ENCODE results near the gene UTP25.
A peak's percentile ranks its signal among the peaks of the same experiment; 100 is the strongest.

UTP25 gene

DNA sequence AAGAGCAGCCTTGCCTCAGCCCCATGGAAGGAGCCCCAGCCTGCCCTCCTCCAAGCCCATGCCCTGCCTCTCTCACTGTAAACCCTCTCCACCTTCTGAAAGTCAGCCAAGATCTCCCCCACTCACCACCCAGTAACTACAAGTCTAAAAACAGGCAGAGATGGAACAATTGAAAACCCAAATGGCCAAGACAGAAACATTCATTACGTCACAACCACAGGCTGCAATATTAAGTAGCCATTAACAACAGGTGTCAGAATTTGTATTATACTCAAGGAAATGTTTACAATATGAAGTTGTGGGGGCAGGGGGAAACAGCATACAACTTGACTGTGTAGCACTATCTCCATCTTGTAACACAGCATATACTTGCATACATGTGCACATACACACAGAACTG lies 24.2 kb upstream of the UTP25 start:
- intact Hi-C loops (cut with DNase I): no loop called here
- no peak for DNase-seq

DNA sequence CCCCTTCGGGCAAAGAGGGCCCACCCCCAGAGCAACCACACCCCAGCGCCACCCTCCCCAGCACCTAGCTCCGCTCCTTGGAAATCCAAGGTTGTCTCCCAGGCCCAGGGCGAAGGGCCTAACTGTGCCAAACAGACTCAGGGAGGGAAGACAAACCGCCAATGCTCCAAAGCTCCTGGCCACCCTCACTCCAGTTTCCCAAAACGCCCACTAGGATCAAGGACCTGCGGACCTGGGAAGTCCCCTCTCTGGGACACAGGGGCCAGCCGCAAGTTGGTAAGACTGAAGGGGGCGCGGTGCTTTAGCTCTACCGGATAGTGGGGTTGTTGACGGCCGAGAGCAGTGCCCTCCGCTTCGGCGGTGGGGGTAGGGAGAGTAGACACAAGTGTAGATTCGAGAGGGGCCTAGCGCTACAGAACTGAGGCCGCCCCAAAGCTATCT lies 22.4 kb upstream of the UTP25 start:
- no peak for DNase-seq
- intact Hi-C loops (cut with DNase I): no loop called here

DNA sequence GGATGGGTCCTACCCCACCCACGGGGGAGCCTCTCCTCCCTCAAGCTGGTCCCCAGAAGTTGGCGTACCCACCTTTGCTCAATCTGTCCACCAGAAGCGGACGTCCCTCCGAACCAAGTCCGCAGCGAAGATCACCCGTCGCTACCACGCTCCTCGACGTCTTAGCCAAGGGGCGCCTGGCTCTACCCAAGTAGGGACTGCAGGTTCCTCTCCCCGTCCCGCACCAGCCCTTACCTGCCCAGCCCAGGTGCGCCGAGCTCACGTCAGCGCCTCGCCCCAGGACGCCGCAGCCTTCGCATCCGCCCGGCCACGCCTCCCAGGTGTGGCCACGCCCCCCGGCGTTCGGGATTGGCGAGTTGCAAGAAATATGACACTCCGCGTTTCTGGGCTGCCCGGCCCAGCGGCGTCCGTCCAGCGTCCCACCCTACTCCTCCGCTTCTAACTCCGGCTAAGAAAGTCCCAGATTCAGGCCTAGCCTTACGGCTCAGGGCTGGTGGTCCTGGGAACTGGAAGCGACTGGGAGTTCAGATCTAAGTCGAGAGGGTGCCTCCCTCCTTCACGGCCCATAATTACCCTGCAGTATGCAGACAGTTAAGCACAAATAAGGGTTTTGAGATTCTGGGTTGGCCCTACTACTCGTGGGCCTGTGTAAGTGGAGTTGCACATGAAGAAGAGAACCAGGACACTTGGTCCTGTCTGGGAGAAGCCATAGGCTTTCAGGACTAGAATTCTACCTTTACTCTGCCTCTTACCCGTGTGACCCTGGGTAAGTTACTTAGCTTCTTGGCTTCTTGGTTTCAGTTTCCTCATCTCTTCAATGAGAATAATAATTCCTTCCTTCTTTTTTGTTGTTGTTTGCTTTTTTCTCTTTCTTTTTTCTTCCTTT lies 21.7 kb upstream of the UTP25 start, which contains the start of gene IRF6:
TSS of gene IRF6 (minus strand) at position 268 of the 886 bp plus-strand sequence. CDS start 4,729 bp downstream, outside the sequence.
- intact Hi-C loops (cut with DNase I): no loop called here
- DNase-seq: peak in 26 of 42 donors; percentile 9 to 69 (median 32)

DNA sequence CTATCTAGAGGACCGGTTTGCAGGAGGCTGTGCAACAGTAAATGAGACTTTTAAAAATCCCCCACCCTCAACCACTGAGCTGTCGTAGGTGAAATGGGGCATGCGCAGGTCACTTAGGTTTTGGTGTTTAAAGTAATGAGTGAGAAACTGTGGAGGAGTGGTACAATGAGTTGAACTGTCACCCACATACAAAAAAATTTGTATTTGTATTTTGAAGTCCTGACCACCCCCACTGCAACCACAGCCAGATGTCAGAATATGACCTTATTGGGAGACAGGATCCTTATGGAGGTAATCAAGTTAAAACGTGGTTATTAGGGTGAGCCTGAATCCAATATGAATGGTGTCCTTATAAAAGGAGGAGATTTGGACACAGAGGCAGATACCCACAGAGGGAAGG lies 20.3 kb upstream of the UTP25 start:
- no peak for DNase-seq
- intact Hi-C loops (cut with DNase I): no loop called here

DNA sequence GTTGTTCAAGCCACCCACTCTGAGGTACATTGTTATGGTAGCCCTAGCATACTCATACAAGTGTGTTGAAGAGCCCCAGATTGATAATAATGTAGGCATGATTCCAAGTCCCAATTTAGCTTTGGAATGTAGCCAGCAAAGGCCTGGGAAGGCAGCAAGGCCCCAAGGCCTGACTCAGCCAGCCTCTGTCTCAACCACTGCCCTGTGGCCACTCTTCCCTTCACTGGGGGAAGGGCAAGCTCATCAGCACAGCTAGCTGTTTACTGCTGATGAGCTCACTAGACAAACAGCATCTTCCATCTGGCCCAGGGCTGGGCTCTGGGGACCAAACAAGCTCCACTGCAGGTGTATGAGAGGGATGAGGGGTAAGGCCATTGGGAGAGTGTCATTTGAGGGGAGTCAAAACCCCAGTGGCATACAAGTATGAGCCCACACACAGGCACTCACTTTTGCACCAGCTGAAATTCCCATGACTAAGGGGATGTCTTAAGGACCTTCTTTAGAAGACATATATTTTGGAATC lies 19.7 kb upstream of the UTP25 start:
- intact Hi-C loops (cut with DNase I): no loop called here
- DNase-seq: no peak

DNA sequence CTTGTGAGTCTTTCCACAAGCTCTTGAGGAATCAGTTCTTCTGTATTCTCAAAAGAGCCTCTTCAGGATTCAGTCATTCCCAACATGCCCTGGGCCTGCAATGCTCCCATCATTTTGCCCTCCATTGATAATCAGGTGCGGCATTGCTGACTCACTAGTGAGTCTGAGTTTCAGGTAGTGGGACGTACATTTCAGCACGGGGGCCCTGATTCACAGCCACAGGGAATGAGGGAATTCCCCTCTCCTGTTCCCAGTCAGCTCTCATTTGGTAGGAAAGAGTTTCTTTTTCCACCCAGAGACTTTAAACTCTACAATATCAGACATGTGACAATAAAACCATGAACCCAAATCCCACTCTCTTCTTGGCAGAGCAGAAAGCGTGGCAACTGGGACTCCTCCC lies 18.2 kb upstream of the UTP25 start:
- DNase-seq: no peak
- intact Hi-C loops (cut with DNase I): no loop called here

DNA sequence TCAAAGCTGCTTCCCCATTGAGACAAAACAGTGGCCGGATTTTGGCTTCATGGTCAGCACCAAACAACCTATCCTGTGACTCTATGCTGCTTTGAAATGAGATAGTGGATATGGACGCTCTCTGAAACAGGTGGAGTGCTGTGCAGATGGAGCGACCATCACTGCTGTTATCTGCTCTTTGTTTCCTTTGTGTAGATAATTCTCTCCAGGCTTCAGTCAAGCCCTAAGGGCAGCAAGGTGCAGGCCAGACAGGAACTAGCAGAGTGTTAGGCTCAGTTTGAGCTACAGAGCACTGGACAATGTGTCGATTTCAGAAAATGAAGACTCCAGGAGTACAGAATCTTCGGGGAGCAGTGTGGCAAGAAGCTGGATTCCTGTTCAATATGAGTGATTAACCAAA lies 17.0 kb upstream of the UTP25 start:
- no peak for DNase-seq

DNA sequence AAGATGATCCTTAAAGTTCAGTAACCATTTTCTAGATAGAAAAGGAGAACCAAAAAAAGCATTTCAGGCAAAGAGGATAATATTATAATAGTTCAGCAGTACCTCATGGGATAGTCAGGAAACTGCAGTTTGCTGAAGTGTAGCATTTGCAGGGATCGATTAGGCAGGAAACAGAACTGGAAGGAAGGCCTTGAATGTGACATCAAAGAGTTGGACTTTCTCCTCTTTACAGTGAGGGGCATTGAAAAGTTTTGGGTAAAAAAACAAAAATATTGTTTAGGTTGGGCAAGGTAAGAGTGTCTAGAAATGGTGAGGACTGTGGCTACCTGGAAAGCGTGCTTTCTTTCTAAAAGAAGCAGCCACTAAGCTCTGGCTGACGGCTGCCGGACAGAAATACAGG lies 13.9 kb upstream of the UTP25 start:
- intact Hi-C loops (cut with DNase I): no loop called here
- DNase-seq: no peak

More for the DNA sequence above, 17.0 kb upstream of the UTP25 start:
- intact Hi-C loops (cut with DNase I): no loop called here

DNA sequence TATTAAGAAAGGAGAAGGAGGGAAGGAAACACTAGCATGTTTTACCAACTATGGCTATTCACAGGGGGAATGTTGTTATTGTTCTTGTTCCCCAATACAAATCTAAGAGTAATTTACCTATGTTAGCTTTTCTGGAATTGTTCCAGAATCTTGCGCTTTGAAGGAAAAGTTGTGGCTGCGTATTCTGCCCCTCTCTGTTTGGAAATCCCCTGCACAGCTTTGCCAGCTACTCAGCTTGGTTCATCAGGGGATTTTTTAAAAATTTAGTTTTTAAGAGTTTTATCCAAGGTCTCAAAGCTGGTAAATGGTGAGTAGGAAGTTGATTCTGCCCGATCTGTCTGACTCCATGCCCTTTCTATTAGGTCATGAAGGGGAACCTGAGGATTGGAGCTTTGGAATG lies 12.3 kb upstream of the UTP25 start:
- DNase-seq: no peak
- intact Hi-C loops (cut with DNase I): no loop called here

DNA sequence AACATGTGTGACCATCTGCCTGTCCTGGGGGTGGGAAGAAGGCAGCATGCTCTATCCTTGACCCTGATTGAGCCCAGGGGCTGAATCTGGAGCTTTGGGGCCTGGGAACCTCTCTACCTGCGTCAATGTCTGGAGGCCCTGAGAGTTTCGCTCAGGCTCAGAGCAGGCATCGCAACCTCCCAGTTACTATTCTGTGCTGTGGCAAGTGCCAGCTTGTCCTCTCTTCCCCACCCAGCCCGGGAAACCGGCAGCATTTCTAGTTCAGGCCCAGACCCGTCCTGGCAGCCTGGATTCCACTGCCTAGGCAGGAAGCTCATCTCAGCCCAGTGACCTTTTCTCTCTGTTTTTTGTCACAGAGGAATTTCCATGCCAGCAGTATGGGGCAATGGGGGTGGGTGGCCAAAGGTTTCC lies 11.8 kb upstream of the UTP25 start:
- DNase-seq: no peak
- intact Hi-C loops (cut with DNase I): no loop called here

DNA sequence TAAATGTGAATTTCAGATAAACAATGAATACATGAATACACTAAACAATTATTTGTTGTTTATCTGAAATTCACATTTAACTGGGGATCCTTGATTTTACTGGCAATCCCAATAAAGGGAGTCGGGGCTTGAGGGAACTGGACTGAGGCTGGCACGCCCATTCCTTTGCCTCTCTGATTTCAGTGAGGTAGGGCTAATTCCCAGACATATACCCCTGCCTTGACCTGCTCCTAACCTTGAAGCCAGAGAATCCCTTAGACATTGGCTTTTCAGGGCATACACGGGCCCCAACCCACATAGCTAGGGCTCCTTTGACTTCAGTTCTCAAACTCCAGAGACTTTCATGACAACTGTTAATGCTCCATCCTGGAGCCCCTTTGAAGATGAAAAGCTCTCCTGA lies 10.8 kb upstream of the UTP25 start:
- no peak for DNase-seq
- intact Hi-C loops (cut with DNase I): no loop called here

DNA sequence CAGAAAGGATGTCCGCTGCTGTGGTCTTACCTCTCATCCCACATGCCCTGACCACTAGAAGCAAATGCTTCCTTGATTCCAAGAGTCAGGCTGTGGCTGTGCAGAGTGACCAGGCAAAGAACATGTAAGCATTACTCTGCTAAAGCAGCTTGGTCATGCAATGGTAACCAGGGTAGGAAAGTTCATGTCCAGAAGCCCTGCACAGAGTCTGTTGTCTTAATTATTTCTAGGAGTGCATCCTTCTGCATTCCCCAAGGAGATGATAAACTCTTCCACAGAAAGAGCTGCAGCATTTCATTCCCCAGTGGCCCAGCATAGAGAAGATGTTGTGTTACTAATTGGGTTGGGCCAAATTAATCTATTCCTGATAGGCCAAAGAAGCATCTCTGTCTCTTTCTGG lies 10.1 kb upstream of the UTP25 start:
- no peak for DNase-seq
- intact Hi-C loops (cut with DNase I): no loop called here

DNA sequence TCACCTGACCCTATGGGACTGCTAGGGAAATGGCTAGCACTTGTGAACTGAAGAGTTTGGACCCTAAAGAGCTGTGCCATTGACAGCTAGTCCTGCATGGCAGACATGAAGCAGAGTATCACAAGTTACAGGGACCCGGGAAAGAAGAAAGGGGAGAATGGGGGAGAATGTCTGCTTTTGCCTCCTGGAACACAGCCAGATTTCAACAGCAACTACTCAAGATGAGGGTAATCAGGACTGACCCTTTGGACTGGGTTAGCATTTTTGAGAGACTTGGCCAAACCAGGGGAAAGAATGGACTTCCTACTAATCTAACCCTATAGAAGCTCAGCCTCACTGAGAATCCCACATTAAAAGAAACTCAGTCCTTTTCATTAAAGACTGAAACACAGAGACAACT lies 8.7 kb upstream of the UTP25 start:
- intact Hi-C loops (cut with DNase I): no loop called here
- DNase-seq: no peak

DNA sequence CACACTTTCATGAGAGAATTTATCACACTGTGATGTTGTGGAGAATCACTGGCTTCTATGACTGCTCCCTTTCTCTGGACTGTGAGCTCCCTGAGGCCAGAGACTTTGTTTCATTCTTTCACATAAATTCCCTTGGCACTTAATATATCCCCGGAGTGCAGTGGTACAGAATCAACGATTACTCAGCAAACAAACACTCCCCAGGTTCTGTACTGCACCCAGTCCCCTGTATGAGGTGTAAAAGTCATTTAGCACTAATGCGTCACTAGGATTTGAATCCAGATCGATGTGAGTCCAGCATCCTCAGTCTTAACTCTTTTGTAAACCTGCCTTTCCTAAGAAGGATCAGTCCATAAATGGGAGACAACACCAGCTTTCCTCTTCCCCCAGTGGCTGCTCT lies 6.8 kb upstream of the UTP25 start:
- intact Hi-C loops (cut with DNase I): no loop called here
- DNase-seq: no peak

DNA sequence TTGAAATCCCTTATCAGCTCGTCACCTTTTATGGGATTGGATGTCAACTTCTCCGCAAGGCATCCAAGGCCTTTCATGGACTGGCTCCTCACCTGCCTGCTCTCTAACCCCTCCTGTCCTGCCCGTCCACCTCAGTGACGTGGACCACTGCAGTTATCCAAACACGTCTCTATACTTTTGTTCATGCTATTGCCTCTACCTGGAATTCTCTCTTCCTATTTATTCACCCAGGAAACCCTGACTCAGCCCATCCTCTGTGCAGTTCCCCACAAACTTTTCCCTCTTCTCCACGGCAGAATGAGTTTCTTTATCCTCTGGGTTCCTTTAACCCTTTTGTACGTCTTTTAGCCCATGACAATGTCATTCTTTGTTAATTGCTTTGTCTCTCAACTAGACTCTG lies 5.1 kb upstream of the UTP25 start:
- no peak for DNase-seq
- intact Hi-C loops (cut with DNase I): no loop called here

DNA sequence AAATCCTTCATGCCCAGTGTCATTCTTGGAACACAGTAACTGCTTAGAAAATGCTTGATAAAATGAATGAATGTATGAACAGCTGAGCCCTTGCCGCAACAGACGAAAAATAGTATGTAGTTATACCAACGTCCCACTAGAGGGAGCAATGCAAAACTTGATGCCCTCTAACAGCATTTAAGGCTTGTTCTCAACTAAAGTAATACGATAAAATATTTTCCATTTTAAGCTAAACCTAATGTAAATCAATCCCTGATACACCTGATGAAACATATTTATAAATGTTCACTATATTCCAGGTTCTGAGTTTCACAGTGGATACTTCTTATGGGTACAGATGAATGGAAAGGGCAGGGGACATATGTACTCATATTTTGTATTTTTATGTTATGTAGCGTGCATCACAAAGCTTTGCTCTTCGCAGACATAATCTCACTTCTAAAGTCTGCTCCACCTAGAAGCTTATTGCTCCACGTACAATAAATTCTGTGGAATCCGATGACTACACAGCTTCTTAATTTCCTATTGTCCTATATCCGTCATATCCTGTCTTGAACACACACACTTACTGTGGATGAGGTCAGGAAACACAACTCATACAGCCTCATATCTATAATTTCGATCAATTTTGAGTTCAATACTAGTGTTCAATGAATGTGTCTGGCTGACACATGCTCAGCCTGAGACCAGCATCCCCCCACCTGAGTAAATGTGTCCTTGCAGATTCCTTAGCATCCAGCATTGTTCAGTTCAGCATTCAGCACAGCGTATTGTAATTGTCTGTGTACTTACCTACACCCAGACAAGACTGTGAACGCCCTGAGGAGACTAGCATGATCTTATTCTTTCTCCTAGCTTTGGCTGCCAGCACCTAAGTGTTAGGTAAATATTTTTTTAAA lies 4.4 kb upstream of the UTP25 start:
- intact Hi-C loops (cut with DNase I): no loop called here
- DNase-seq: peak in 13 of 42 donors; percentile 15 to 68 (median 35)

DNA sequence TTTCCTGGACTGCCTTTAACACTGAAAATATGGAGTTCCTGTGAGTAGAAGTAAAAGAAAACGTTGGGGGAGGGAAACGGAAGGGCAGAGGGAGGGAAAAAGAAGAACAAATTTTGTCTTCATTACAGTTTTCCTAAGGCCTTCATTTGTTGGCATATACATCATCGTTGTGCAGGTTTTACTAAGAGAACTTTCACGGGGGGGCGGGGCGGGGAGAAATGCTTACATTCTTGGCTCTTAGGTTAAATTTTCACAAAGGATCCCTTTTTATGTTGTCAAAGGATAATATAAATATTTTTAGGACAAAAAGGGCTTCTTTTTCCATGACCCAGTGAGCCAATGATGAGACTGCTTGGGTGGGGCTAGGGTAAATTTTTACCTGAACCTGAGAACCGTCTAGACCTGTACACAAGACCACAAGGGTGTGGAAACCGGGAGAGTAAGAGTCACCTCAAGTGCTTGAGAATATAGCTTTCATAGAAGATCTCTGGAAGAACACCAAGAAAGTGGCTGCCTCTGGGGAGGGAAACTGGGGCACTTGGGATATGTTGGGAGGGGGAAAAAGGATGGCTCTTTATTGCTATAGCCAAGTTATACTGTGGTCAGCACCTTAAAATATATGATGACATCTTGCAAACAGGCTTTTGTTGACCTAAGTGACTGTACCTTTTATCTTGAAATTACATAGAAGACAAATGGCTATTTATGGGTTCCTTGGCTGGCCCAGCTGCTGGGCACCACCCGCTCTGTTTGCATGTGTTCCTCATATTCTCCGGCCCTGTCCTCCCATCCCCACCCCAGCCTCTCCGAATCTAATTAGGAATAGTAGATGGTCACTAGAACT lies 2.0 kb upstream of the UTP25 start:
- intact Hi-C loops (cut with DNase I): loop anchor here (5.0 kb wide), 1 partner anchor 39 kb away; no protein-coding TSS in a partner anchor
- no peak for DNase-seq

DNA sequence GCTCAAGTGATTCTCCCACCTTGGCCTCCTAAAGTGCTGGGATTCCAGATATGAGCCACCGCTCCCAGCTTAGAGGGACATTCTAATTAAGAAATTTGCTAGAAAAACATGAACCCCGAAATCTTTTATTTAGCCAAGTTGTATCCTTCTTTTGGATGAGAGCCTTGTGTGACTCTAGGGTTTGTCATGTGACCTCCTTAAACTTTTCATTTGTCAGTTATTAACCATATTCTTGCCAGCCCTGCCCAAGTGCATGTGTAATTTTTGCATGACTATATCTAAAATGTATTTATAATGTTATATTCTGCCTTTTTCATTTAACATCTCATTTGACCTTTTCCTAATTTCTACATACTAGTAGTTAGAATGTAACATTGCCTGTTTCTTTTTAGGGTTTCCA lies 1.9 kb downstream of the UTP25 start:
- no peak for DNase-seq
- intact Hi-C loops (cut with DNase I): loop anchor here (5.0 kb wide), 1 partner anchor 42 kb away; no protein-coding TSS in a partner anchor

DNA sequence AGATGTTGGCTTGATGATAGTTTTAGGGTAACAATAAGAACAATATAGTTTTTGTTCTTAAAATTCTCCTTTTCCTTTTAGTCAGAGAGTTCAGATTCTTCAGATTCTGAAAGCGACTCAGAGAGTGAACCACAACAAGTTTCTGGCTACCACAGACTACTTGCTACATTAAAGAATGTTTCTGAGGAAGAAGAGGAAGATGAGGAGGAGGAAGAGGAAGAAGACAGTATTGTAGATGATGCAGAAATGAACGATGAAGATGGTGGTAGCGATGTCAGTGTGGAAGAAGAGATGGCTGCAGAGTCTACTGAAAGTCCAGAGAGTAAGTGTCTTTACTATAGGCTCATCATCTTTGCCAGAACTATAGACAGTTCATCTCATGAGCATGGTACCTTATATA lies 3.0 kb downstream of the UTP25 start:
- intact Hi-C loops (cut with DNase I): no loop called here

More for the DNA sequence above, 3.0 kb downstream of the UTP25 start:
- no peak for DNase-seq

Measured in head of caudate nucleus (tissue), 42 donors.